Endothelial cell (in vitro differentiated cells): Measurements from ENCODE around the gene ARIH2. TPM values are rescaled to one million over a fixed set of nuclear protein-coding genes. Genes with fewer than 3 reads are reported as not detected.

ENCODE experiments used
- DNase-seq: peaks from one replicate; pipeline ENCODE4 v3.0.0; 2021; ENCODE audit warnings: low spot score
- H3K27ac Mint-ChIP-seq: one replicate; pipeline ENCODE4 v1.8.0; 2021; ENCODE audit warnings: mixed read lengths, inconsistent platforms; ENCODE audit not compliant: unreplicated experiment
- H3K27me3 Mint-ChIP-seq: one replicate; pipeline ENCODE4 v1.8.0; 2021; ENCODE audit warnings: mild to moderate bottlenecking, moderate library complexity, mixed read lengths, inconsistent platforms; ENCODE audit not compliant: unreplicated experiment
- H3K36me3 Mint-ChIP-seq: one replicate; pipeline ENCODE4 v1.8.0; 2021; ENCODE audit warnings: mild to moderate bottlenecking, low read depth, mixed read lengths, inconsistent platforms; ENCODE audit not compliant: unreplicated experiment
- H3K4me1 Mint-ChIP-seq: one replicate; pipeline ENCODE4 v1.8.0; 2021; ENCODE audit warnings: mild to moderate bottlenecking, mixed read lengths, inconsistent platforms; ENCODE audit not compliant: unreplicated experiment
- H3K4me3 Mint-ChIP-seq: one replicate; pipeline ENCODE4 v1.8.0; 2021; ENCODE audit warnings: mild to moderate bottlenecking, mixed read lengths, inconsistent platforms; ENCODE audit not compliant: unreplicated experiment
- H3K9me3 Mint-ChIP-seq: one replicate; pipeline ENCODE4 v1.8.0; 2021; ENCODE audit warnings: mixed read lengths, inconsistent platforms; ENCODE audit not compliant: unreplicated experiment
- CTCF ChIP-seq: fragments of 200-600 bp; sonication (generic); IDR thresholded peaks from one replicate; pipeline ENCODE4 v1.5.0; 2021; ENCODE audit warnings: antibody characterized with exemption; ENCODE audit not compliant: unreplicated experiment
- total RNA-seq: library from RNA; stranded (reverse); fragmentation: NEBNext Ultra II Directional; extraction: Animal tissue kit (Norgen Biotek cat#: 25700); gene quantifications from one replicate; pipeline ENCODE4 v1.2.1, GENCODE V29; 2021; ENCODE audit not compliant: unreplicated experiment

Gene ARIH2
- total RNA-seq, 1 donor from 2014 or later: 57.0 TPM

DNA sequence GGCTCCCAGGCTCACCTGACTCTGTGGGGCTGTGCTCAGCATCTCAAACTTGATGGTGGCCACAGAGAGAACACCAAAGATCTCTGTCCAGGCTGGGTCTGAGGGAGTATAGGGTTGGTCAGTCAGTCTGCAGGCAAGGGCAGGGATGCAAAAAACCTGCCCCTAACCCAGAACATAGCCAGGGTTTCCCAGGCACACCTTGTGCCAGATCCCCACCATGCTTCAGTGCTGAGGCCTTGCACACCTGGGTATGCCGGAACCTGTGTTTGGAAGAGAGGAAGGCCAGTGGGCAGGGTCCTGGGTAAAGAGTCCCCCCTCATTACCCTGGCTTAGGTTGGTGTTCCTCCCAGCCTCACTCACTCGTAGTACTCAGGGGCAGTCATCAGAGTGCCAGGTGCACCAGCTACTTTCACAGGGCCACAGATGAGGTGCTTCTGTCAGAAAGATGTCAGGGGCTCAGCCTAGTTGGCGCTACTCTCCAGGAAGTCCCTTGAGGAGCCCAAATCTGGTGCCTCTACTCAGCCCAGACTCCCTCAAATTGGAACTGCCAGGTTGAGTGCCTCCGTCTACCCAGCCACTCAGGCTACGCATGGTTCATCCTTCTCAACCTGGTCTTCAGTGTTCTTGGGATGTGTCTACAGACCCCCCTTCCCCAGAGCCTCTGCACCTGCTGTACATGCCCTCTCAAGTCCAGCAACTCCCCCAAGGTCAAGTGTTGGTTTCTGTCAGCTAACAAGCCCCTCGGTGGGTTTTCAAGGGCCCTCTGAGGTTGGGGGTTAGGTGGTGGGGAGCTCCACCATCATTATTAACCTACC lies 98.0 kb downstream of the ARIH2 start:
- Mint-ChIP-seq H3K4me3 (peak overlapping the region; percentile 67), H3K27me3 (peaks cover 32% of the 10 kb centered on the region), H3K27ac (peak overlapping the region; percentile 18), H3K36me3 (peaks cover 21% of the 10 kb centered on the region), H3K4me1 (peaks cover 10% of the 10 kb centered on the region), H3K9me3 (no peaks in the 10 kb centered on the region)
- no peak for DNase-seq
- TF ChIP-seq CTCF: no peak

DNA sequence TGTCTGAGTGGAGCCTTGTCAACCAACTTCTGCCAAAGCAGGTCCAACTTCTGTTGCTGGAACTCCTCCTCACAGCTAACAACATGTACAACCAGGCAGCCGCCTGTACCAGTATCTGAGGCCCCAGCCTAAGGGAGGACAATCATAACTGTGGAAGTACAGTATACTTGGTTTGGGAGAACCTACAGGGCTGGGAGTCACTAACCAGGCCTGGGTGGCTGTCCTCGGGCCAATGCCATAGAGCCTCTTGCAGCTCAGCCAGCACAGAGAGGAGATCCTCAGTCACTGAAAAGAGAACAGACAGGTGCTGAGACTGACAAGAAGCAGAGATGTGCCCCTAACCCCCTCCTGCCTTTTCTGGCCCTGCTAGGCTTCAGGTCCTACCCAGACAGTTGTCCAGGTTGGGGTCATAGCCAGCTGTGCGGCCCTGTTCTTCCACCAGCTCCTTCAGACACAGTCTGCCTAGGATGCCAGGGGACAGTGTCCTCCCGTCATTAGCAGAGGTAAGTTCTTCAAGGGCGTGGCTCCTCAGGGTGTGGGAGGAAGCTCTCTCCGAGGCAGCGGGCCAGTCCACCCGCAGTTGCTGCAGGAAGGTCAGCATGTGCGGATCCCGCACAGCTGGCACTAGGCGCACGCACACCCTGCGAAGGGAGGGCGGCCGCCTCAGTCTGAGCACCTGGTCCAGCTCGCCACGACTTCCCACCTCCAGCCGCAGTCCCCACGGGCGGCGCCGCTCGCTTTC lies 98.8 kb downstream of the ARIH2 start:
- Mint-ChIP-seq H3K4me1 (peaks cover 11% of the 10 kb centered on the region), H3K36me3 (peaks cover 15% of the 10 kb centered on the region), H3K27me3 (peaks cover 32% of the 10 kb centered on the region), H3K4me3 (peak overlapping the region; percentile 69), H3K9me3 (no peaks in the 10 kb centered on the region), H3K27ac (peak overlapping the region; percentile 18)
- no peak for DNase-seq
- TF ChIP-seq CTCF: no peak

DNA sequence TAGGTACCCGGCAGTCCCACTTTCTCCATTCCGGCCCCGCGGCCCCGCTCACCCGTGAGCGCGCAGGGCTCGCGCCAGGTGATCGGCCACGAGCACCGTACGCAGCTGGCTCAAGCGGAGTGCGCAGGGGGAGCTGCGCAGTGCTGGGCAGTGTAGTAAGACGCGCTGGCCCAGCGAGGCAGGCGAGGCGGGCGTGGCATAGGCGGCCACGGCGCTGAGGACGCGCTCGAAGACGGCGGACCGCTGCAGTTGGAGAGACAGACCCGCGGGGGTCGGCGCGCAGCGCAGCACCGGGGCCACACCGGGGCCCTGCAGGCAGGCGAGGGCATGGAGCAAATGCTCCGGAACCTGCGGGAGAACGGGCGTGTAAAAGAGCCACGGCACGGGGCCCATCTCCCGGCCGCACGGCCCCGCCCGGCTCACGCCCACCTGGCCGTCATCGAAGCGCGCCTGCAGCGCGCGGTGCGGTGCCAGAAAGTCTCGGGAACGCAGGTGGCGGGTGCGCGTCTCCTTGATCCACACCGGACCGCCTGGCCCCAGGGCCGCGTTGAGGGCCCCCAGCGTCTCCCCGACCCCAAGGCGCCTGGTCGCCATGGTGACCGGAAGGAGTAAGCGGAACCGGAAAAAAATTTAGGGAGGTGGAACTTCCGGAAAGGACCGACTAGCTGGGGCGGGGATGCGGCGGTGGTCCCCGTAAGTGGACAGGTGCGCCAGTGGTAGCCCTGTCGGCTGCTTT lies 99.5 kb downstream of the ARIH2 start, which contains the start of gene DALRD3:
DALRD3 (minus strand) TSS at position 610 of the 736 bp plus-strand sequence; CDS start at position 594, 16 bp downstream.
- Mint-ChIP-seq H3K9me3 (no peaks in the 10 kb centered on the region), H3K27me3 (peaks cover 37% of the 10 kb centered on the region), H3K36me3 (peaks cover 17% of the 10 kb centered on the region), H3K27ac (peak within 1 kb of the TSS; percentile 67), H3K4me1 (peaks cover 17% of the 10 kb centered on the region), H3K4me3 (peak within 1 kb of the TSS; percentile 93)
- TF ChIP-seq CTCF: no peak
- peak; percentile 54 for DNase-seq

GRCh38 chr3:49018707-49019006 lies 100.0 kb downstream of the ARIH2 start:
- H3K9me3 Mint-ChIP-seq: no peaks in the 10 kb centered on the region
- peaks cover 18% of the 10 kb centered on the region for H3K4me1 Mint-ChIP-seq
- TF ChIP-seq CTCF: no peak
- peak overlapping the region; percentile 93 for H3K4me3 Mint-ChIP-seq
- DNase-seq: no peak
- H3K27ac Mint-ChIP-seq: peak overlapping the region; percentile 67
- peaks cover 36% of the 10 kb centered on the region for H3K27me3 Mint-ChIP-seq
- peaks cover 20% of the 10 kb centered on the region for H3K36me3 Mint-ChIP-seq
